ENCODE results near the gene NAALADL2.
"Not testable (repeated sequence)": the region's sequence is repeated elsewhere in the genome, so short reads cannot be mapped to it uniquely, and the experiment has no call there.

Gene NAALADL2

DNA sequence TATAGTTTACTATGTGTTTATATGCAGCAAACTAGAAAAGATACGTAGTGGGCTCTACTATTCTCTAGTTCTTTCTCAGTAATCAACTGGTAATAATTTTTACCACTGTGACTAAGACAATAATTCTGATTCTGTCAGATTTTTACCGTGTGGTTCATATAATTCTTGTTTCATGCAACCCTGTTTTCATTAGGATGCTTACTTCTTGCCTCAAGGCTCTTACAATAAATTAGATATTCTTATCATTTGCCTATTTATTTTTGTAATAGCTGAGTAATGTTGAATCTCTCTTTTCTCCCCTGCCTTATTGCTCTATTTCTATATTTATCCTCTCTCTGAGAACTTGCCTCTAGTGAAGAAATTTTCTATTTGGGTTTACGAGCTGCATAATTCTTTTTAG is 524.7 kb downstream of the NAALADL2 start:
- DNase-seq, result no peak

DNA sequence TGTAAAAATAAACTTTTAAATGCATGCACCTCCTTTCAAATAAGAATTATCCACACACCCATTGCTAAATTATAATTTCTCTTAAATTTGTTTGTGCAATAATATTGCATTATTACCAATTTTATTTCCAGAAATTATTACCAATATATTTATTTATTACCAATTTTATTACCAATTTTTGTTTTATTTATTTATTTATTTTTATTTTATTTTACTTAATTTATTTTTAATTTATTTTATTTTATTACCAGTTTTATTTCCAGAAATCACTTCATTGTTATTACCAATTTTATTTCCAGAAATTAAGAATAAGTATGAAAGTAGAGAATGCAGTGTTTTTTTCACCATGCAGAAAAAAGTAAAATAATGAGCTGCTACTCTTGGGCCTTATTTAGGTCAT is 525.4 kb downstream of the NAALADL2 start:
- DNase-seq, result no peak

DNA sequence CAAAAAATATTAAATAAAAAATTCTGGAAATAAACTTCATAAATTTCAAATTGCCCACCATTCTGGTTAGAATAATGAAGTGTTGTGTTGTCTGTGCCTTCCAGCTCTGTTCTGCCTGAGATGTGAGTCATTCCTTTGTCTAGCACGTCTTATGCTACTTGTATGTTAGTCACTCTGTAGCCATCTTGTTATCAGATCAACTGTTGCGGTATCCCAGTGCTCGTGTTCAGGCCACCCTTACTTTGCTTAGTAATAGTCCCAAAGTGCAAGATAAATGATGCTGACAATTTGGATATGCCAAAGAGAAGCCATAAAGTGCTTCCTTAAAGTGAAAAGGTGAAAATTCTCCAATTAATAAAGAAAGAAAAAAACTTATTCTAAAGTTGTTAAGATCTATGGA is 527.5 kb downstream of the NAALADL2 start:
- no peak for DNase-seq

DNA sequence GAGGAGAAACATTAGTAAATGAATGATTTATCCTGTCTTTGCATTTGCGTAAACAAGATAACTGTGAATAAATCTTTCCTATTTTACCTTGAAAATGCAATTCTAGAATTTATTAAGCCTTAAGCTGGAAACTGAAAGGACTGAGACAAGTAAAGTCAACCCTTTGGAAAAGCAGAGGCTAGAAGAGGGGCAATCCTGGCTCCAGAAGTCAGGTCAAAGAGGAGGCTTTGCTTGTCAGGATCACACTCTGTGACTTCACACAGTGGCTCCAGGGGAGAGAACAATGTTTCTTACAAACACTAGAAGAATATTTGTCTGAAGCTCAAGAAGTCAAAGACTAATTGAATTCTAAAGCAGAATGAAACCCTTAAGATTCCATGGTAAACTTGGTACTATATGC is 530.4 kb downstream of the NAALADL2 start:
- DNase-seq, result peak in 1 of 3 experiments; percentile 12

DNA sequence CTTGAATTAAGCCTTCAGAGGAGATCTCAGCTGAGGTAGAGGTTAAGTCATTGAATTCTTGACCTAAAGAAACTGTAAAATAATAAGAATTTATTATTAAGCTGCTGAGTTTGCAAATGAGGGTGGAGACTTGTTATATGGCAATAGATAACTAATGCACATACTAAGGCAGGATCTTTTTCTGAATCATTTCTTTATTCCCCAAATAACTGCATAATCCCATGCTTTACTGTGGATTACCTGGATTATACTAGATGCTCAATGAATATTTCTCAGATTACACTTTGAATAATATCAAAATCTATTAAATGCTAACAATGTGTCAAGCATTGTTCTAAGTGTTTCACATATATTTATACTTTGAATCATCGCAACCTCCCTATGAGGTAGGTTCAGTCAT is 532.5 kb downstream of the NAALADL2 start:
- no peak for DNase-seq

DNA sequence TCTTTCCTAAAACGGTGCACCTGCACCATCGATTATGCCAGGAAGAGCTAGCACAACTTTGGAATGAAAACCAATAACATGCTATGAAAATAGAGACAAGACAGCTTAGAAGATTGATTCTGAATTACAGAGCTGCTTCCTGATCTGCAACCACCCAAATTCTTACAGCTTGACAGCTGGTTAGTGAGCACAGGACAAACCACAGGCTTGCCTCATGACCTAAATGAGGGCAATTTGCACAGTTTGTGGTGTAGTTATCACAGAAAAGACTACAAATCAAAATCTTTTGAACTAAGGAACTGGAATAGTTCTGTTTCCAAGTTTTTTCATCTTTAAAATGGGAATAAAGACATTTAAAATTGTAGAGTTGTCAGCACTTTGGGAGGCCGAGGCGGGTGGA is 533.5 kb downstream of the NAALADL2 start:
- no peak for DNase-seq

DNA sequence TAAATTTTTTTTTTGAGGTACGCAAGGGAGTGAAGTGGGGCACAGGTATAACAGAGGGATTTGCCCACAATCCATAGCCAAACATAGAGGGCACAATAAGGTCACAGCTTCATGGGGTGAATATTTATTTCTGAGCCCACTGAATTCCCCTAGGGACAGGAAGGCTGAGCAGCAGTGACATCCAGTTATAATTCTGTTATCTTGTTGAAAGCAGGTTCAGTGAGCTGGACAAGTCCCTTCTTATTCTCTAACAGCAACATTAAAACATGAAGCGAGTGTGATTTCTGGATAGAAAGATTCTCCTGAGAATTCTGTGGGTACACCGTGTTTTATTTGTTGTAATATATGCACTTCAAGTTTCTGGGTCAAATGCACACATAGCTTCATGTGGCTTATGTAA is 538.2 kb downstream of the NAALADL2 start:
- no peak for DNase-seq

DNA sequence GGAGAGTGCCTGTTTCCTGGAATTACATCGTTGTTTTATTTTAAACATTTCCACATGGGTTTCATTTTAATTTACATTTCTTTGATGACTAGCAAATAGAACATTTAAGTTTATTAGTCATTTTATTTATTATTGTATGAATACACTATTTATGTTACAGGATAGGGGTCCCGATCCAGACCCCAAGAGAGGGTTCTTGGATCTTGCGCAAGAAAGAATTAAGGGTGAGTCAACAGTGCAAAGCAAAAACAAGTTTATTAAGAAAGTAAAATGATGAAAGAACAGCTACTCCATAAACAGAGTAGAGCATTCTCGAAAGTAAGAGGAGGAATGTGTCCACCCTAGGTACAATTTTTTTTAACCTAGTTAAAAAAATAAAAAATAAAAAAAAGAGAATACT is 539.5 kb downstream of the NAALADL2 start:
- no peak for DNase-seq

DNA sequence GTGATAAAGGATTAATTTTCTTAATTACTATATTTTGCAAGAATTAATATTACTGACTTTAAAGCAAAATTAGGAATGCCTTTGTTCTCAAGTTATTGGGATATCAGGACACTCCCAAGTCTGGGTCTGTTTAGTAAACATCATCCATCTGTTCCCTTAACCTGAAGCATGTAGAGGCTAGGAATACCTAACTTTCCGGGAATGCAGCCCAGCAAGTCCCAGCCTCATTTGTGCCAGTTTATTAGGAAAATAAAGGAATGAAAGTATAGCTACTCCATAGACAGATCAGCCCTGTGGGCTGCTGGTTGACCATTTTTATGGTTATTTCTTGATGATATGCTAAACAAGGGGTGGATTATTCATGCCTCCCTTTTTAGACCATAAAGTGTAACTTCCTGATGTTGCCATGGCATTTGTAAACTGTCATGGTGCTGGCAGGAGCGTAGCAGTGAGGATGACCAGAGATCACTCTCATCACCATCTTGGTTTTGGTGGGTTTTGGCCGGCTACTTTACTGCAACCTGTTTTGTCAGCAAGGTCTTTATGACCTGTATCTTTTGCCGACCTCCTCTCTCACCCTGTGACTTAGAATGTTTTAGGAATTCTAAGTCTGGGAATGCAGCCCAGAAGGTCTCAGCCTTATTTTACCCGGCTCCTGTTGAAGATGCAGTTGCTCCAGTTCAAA is 540.2 kb downstream of the NAALADL2 start:
- no peak for DNase-seq

DNA sequence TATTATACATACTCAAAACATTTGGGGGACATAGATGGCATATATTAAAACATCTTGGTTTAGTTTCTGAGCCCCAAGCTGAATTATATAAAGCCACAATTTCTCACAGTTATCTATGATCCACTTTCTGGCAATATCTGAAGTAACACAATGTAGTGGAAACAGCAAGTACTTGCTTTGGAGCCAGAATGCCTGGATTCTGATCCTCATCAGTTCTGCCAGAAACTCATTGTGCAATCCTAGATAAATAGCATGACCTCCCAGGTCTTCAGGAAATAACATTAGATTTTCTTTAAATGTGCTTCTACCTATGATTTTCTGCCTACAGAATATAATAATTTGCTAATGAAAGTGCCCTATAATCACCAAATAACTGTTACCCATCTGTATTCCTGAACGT is 544.9 kb downstream of the NAALADL2 start:
- no peak for DNase-seq

DNA sequence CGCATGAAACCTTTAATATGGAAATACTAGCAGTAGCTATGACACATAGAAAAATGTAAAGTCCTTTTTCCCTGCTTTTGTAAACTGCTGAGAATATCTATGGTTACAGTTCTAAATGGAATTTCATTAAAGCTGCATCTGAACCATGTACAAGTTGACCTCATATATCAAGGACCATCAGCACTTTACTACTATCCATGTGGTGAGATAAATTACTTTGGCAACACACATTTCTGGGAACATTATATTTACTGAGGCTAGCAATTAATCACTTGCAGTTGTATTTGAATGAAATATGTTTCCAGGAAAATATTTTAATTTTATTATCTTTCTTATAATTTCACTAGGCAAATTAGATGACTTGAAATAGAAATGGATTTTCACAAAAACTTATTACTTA is 545.5 kb downstream of the NAALADL2 start:
- DNase-seq, result no peak

DNA sequence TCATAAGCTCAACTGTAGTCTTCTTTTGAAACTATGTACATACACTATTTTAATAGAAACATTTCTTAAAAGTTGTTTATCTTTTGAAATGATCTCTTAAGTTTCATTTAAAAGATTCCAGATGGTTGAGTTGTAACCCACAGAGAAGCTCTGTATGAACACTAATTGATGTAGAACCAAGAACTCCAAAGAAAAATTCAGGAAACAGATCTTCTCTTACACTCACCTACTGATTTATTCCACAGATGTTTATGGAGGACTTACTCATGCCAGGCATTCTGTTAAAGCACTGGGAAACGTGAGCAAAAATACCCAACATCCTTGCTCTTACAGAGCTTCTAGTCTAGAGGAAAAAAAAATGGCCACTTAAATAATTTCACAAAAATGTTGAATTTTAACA is 551.1 kb downstream of the NAALADL2 start:
- DNase-seq, result no peak

DNA sequence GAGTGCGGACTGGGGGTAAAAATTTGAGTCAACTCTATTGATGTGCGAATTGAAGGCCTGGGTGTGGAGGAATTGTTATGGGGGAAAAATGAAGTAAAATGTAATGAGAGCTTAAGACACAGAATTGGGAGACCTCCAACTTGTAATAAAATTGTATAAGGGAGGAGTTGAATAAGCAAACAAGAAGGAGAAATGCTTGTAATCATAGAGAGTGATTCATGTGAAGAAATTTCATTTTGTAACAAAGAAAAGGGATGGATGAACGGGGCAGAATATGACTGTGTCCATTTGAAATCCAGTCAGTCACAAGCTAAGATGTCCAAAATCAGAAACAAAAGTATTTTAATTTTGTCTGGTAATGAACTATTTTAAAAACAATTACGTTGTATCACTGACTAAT is 552.3 kb downstream of the NAALADL2 start:
- DNase-seq, result no peak

DNA sequence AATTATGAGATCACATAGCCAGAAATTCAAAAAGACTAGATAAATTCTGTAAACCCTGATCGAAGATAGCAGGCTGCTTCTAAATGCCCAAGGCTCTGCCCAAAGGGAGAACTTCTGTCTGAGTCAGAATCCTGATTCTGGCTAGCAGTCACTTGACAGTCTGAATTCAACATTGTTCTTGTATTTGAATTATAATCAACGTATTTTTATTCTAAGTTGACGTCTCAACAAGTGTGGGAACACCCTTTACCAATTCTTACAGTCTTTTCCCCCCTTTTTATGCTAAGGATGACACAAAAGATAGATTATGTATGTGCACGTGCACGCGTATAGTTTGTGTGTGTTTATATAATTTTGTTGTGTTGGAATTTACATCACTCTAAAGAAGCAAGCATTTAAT is 552.8 kb downstream of the NAALADL2 start:
- DNase-seq, result no peak

DNA sequence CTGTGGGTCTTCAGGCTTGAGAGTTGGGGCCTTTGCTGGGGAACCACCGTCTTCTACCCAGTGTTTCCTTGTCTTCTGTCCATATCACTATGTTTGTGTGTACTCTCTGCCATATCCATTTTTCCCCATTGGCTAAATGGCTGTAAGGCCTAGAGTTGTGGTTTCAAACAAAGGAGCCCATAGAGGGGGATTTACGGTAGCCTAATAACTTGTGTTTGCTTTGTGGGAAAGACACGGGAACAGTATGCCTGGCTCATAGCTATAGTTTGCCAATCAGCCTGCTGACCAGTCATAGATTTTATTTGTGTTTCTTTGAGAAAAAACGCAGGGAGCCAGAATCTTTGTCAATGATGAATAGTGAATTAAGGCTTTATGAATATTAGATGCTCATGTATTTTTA is 554.8 kb downstream of the NAALADL2 start:
- DNase-seq, result no peak

DNA sequence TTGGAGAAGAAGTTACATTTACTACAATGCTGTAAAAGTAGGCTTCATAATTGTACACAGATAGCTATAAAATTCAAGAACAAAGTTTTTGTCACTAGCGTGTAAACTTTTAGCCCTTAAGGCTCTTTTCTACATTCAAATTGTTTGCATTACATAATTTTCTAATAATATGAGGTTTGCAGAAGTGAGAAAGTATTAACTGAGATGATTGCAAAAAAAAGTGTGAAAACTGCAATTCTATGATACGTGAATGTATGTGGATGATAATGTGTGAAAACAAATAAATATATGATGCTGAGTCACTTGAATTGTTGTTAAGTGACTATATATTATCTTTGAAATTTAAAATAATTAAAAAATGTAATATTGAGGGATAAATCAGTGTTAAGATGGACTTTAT is 557.5 kb downstream of the NAALADL2 start:
- no peak for DNase-seq

DNA sequence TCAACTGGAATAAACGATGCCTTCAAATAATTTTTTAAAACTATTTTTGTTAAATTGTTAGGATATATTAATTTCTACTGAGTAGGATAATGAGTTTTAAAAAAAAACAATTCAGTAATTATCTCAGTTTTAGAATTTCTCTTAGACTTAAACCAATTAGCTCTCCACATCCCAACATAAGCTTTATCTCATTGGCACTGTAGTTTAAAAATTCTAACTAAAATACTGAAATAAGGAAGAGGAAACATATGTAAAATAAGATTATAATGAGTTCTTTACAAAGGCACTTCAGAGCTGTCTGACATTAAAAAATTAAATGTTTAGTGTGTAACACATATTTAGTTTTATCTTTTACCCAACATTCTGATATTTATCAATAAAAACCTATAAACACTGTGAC is 558.3 kb downstream of the NAALADL2 start:
- DNase-seq, result no peak

DNA sequence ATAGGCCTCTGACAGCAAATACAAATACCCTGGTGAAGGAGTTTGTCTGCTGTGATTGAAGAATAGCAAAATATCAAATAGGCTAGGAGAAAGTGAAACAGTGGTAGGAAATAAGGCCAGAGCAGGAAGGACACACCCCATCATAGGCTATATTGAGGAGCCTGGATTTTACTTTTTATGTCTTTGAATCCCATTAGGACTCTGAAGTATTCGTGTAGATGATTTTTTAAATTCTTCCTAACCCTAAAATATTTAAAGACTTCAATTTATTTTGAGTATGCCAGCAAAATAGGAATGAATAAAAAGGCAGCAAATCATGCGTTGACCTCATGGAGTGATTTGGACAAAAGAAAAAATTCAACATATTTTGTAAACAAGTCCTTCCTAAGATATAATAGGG is 562.8 kb downstream of the NAALADL2 start:
- DNase-seq, result no peak

DNA sequence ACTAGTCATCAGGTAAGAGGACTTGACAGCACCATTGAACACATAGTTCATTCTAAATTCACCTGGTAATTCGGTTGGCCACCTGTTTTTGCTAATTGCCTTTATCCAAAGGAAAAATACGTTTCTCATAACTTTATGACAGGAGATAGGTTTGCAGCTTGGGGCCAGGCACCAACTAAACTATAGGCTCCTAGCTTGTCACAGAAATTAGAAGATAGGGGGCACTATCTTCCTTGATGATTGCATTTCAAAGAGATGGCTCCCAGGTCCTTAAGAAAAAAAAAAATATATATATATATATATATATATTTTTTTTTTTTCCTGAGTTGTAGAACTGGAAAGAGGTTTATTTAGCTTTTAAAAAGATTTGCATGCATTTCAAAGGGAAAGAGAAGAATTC is 563.6 kb downstream of the NAALADL2 start:
- no peak for DNase-seq

DNA sequence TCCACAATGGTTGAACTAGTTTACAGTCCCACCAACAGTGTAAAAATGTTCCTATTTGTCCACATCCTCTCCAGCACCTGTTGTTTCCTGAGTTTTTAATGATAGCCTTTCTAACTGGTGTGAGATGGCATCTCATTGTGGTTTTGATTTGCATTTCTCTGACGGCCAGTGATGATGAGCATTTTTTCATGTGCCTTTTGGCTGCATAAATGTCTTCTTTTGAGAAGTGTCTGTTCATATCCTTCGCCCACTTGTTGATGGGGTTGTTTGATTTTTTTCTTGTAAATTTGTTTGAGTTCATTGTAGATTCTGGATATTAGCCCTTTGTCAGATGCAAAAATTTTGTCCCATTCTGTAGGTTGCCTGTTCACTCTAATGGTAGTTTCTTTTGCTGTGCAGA is 564.7 kb downstream of the NAALADL2 start:
- not testable (repeated sequence) for DNase-seq

DNA sequence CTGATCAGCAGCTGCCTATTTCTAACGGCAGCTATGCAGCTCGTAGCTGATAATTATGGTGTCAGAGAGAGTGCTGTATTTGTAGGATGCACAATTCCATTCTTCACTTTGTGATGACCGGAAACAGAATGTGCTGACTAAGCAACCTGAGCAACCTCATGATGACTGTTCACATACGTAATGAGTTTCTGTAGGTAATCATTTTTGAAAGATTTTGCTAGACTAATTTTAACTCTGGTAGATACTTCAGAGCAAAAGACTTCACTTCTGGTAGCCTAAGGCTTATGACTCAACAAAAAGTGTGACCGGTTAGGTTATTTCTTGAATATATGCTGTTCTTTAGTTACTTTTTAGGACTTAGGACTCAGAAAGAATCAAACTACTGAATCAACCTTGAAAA is 567.7 kb downstream of the NAALADL2 start:
- peak in 1 of 3 experiments; percentile 46 for DNase-seq

DNA sequence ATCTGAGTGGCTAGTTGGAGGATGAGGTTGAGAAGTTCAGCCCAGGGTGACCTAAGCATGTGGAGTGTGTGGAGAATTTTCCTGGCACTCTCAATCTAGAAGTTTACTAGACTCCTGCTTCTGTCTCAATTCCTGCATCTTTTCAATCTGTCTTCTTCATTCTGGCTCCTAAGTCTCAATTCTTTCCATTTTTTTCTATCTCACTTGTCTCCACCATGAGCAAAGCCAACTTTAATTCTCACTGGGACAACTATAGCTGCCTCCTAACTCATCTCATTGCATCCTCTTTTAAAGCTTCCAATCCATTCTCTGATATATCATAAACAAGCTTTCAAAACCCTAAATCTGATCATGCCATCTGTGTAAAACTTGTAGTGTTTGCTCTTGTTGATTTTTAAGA is 569.3 kb downstream of the NAALADL2 start:
- no peak for DNase-seq

DNA sequence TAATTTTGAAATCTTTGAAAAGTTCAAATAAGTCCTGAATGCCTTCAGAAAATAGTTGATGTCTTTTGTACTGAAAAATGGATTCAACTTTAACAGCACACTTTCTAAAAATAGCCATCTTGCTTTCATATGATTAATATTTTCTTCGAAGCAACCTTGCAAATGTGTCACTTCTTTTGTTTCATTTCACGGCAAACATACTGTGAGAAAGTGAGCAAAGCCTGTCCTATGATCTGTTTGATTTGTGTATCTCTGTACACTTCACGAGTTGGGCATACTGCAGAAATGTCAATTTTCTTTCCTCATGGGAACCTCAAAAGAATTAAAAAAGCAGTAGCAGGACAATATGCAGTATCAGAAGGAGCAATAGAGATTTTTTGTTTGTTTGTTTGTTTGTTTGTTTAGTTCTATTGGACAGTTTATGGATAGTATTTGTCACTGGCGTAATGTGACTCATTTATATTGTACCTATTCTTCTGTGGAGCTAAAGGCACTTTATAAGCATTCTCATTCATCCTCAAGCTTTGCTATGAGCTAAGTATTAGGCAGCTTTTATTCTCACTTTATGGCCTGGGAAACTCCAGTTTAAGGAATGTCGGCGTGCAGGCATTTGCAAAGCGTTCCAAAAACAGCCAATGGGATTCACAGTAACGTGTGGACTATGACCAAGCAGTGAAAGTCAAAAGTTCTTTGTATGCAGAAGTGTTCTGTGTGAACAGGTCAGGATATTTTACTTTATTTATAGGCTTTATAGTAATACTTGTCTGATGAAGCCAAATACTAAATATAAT is 572.0 kb downstream of the NAALADL2 start:
- no peak for DNase-seq

DNA sequence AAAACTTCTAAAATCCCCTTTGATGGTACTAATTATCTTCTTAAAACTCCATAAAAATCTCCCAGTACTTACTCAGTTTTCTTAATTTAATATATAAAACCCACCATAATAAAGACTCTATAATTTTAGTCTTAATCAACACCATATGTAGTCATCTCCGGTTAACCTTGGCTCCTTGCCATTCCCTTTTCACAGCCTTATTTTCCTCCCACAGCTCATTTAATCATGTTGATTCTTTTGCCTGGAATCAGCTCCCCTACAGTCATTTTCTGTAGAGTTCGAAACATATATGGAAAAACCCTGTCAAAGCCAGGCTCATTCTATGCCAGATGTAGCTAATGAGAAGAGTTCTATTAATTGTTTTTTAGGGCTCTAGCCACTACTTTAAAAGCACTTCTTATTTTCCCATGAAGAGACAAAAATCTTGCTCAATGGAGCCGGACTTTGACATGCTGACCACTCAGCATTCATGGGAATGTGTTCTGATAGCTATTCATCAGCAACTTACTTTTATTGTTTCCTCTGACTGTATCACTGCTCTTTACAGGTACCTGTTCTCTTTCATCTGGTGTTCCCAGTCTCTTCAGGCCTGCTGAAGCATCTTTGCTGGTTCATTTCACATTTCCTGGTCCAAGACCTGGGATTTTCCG is 573.4 kb downstream of the NAALADL2 start:
- peak in 2 of 3 experiments; percentile 9 to 56 for DNase-seq

Data from NCI-H1417 (cell line).